Spinal cord (tissue), 10 donors: ENCODE results near the gene RIMS3. TPM values are rescaled to one million over a fixed set of nuclear protein-coding genes. Genes with fewer than 3 reads are reported as not detected.
A peak's percentile ranks its signal among the peaks of the same experiment; 100 is the strongest.

ENCODE experiments used
- DNase-seq, 6 donors: peaks; one replicate each; pipeline versions ENCODE4 v3.0.0 to v3.0.0-alpha.2; 2013 to 2015; ENCODE audit warnings: low spot score in 6 of 6, low read depth in 4 of 6
- H3K27ac ChIP-seq: one replicate; pipeline ENCODE4 v1.5.1; 2013; ENCODE audit warnings: low read depth, low read length, control low read depth
- H3K27me3 ChIP-seq: one replicate; pipeline ENCODE4 v1.6.1; 2013; ENCODE audit warnings: low read length; ENCODE audit not compliant: control insufficient read depth, insufficient read depth
- H3K36me3 ChIP-seq: one replicate; pipeline ENCODE4 v1.6.1; 2013; ENCODE audit warnings: low read length; ENCODE audit not compliant: control insufficient read depth, insufficient read depth
- H3K4me1 ChIP-seq: one replicate; pipeline ENCODE4 v1.6.1; 2013; ENCODE audit warnings: low read length; ENCODE audit not compliant: control insufficient read depth, insufficient read depth
- H3K4me3 ChIP-seq: one replicate; pipeline ENCODE4 v1.5.1; 2013; ENCODE audit warnings: low read depth, low read length, control low read depth
- H3K9me3 ChIP-seq: one replicate; pipeline ENCODE4 v1.6.1; 2013; ENCODE audit warnings: low read length; ENCODE audit not compliant: control insufficient read depth, insufficient read depth
- WGBS: methylation state at CpG from one replicate; pipeline ENCODE4 v1.1.5; 2013; ENCODE audit warnings: missing lambda C conversion rate; ENCODE audit not compliant: insufficient coverage; 5-methylcytosine and 5-hydroxymethylcytosine counted together
- polyA plus RNA-seq, 2 donors: library from polyadenylated mRNA; unstranded; fragments of 120-200 nt; gene quantifications; one replicate each; pipeline ENCODE4 v1.2.1, GENCODE V29; 2013; ENCODE audit not compliant: insufficient read length in 2 of 2
- total RNA-seq, 2 donors: library from RNA; depleted of rRNA in 1 of 2; stranded (reverse); fragments of 120-200 nt in 1 of 2; fragments of >200 nt in 1 of 2; gene quantifications; one replicate each; pipeline versions ENCODE4 v1.2.3 to v1.2.4, GENCODE V29; 2013 to 2014
- donor health status: healthy.

Gene RIMS3
- total and polyA plus RNA-seq, 4 donors = 14.1 to 42.2 (median 36.1) TPM

DNA sequence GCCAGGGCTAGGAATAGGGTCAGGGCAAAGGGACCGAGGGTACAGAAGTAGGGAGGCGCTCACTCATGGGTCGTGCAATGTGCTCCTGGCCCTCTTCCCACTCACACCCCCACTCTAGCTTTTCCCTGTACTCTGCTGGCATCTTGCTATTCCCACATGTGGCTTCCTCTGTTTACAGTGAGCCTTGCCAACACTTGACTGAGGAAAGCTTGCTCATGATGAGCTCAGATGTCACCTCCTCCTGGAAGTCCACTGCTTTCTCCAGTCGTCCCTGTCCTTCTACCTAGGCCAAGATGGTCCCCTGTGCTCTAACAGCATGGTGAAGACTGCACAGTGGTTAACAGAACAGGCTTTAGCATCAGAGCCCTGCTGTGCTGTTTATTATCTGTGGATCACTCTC, 8.0 kb upstream of the RIMS3 start:
- 85% methylated on average over 4 of the region's 4 CpGs for WGBS
- H3K27ac ChIP-seq = no peak overlapping the region
- H3K4me3 ChIP-seq = no peak overlapping the region
- peaks cover 3% of the 10 kb centered on the region for H3K27me3 ChIP-seq
- H3K9me3 ChIP-seq = no peaks in the 10 kb centered on the region
- H3K36me3 ChIP-seq = no peaks in the 10 kb centered on the region
- H3K4me1 ChIP-seq = peaks cover 4% of the 10 kb centered on the region
- DNase-seq = peak in 1 of 6 donors; percentile 42

DNA sequence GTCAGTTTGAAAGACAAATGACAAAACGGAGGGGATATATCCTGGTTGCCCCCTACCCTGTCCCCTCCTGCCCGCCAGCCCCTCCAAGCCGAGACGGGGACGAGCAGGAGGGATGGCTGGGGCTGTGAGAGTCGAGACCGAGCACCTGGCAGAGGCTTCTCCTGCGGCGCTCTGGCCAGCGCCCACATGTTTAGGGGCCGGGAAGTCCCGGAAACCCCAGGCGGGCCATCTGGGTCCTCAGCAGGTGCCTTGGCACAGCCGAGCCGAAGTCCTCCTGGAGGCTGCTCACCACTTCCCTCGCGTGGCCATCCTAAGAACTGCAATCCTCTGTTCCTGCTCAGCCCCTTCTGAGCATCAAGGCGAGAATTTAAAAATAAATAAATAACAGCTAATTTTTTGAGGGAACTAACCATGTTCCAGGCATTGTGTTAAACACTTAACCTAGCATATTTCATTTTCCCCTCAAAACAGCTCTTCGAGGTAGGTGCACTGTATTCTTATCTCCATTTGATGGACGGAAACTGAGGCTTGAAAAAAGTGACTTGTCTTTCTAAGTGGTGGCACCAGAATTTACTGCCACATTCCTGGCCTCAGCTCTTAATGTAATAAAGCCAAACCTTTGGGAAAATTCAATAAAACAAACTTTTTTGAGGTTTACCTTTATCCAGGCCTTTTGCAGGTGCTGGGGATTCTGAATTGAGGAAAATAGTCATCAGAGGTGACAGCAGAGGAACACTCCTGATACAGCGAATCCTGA, 3.5 kb upstream of the RIMS3 start:
- Histone ChIP-seq H3K4me3 (peak overlapping the region; percentile 6), H3K27ac (no peak overlapping the region), H3K4me1 (peaks cover 25% of the 10 kb centered on the region), H3K36me3 (no peaks in the 10 kb centered on the region), H3K9me3 (no peaks in the 10 kb centered on the region), H3K27me3 (peaks cover 3% of the 10 kb centered on the region)
- WGBS = 12% methylated on average over 18 of the region's 21 CpGs
- peak in 4 of 6 donors; percentile 50 to 93 (median 78) for DNase-seq

DNA sequence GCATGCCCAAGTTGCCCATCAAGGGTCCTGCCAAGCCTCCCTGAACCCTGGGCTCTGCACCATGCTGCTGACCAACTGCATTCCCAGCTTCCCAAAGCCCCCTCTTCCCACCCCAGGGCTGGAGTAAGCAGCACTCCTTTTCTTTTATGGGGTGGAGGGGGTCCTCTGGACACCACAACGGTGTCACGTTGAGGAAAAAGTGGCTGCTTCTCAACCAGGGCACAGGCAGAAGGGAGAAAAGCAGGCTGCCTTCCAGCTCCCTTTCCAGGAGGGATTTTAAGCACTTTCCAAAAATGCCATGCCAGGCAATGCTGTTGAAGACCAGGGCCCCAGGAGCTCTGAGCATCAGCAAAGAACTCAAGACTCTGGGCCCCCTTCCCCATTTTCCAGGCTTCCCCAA, 691 bp downstream of the RIMS3 start:
- H3K27ac ChIP-seq = no peak overlapping the region
- peaks cover 39% of the 10 kb centered on the region for H3K4me1 ChIP-seq
- H3K4me3 ChIP-seq = peak overlapping the region; percentile 43
- H3K36me3 ChIP-seq = no peaks in the 10 kb centered on the region
- DNase-seq = no peak
- no peaks in the 10 kb centered on the region for H3K9me3 ChIP-seq
- WGBS = no CpG with 5 or more reads among the region's 2 CpGs
- peaks cover 3% of the 10 kb centered on the region for H3K27me3 ChIP-seq

DNA sequence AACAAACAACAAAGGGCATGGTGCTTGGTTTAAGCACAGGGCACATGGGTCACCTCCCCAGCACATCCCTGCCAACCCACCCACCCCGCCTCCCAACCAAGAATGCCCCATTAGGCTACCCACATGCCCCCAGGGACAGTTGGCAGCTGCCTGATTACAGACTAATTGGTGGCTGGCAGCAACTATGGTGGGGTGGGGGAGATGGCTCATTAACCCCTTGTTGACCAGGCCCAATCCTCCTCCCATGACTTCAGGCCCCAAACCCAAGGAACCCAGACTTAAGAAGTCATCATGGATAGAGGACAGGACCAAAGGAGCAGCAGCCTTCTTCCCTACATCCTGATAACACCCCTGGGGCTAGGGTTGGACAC, 1.3 kb downstream of the RIMS3 start:
- no peaks in the 10 kb centered on the region for H3K9me3 ChIP-seq
- H3K27ac ChIP-seq = no peak overlapping the region
- no peaks in the 10 kb centered on the region for H3K36me3 ChIP-seq
- WGBS = no CpG with 5 or more reads among the region's 1 CpG
- DNase-seq = peak in 2 of 6 donors; percentile 52 to 55
- no peaks in the 10 kb centered on the region for H3K27me3 ChIP-seq
- peaks cover 39% of the 10 kb centered on the region for H3K4me1 ChIP-seq
- no peak overlapping the region for H3K4me3 ChIP-seq

DNA sequence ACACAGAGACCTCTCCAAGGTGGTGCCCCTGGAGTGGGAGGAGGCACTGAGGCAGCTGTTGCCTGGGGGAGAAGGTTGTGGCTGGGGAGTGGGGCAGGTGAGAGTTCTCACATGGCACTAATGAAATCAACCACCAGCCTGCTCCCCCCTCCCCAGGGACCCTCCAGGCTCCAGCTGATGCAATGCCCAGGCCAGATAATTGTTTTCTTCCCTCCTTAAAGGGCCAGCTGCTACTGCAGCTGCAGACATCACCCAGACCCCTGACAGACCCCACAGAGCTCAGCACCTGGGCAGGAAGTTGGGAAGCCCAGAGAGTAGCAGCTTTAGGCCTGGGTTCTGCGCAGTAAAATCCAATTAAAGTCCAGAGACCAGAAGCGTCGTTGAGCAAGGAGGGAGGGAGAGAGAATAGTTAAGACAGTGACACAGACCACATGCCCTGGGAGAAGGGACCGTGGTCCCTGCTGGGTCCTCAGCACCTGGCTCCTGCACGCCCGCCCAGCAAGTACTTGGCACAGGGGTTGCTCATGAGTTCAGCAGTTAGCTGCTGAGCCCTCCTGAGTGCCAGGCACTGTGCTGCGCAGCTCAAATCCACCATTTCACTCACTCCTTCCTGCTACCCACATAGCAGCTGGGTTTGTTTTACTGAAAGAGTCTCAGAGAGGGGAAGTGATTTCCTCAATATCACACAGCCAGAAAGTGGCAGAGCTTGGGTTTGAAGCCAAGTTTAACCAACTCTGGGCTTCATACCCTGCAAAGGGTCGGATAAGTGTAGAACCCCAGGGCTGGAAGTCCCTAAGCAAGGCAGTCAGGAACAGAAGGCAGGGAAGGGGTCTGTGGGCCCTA, 1.9 kb downstream of the RIMS3 start:
- Histone ChIP-seq H3K4me1 (peaks cover 35% of the 10 kb centered on the region), H3K27ac (no peak overlapping the region), H3K4me3 (no peak overlapping the region), H3K9me3 (no peaks in the 10 kb centered on the region), H3K27me3 (no peaks in the 10 kb centered on the region), H3K36me3 (no peaks in the 10 kb centered on the region)
- WGBS = 35% methylated on average over 7 of the region's 8 CpGs
- peak in 1 of 6 donors; percentile 57 for DNase-seq

DNA sequence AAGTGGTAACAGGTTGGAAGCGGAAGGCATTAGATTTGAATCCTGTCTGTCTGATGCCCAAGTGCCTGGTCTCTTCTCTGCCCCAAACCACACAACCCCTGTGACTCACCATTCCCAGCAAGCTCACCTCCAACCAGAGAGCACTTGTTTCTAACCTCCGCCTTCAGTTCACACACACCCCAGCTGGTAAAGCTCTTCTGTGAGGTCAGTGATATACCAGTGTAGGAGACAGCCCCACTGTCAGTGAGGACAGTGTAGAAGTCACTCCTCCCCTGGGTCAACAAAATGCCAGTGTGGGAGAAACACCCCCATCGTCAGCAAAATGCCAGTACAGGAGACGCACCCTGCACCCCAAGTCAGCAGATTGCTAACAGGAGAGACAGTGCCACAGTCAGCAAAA, 2.6 kb downstream of the RIMS3 start:
- 40% methylated on average over 2 of the region's 4 CpGs for WGBS
- H3K4me3 ChIP-seq = no peak overlapping the region

DNA sequence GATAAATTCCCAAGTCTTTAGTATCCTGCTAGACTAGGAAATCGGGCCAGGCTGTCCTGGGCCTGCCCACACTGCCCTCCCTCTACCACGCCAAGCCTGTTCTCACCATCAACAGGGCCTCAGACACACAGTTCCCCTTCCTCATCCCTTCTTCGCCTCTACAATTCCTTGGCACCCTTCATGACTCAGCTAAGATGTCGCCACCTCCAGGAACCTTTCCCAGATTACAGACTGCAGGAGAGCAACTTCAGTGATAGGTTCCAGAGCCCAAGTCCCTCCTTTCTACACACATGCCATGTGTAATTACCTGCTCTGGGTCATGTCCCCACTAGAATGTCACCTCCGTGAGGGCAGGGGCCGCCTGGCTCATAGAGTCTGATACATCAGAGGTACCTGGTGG, 3.3 kb downstream of the RIMS3 start:
- Histone ChIP-seq H3K27me3 (no peaks in the 10 kb centered on the region), H3K4me1 (peaks cover 35% of the 10 kb centered on the region), H3K4me3 (no peak overlapping the region), H3K27ac (no peak overlapping the region), H3K9me3 (no peaks in the 10 kb centered on the region), H3K36me3 (no peaks in the 10 kb centered on the region)
- DNase-seq = no peak
- WGBS = 83% methylated on average over 6 of the region's 6 CpGs

More for the DNA sequence above, 2.6 kb downstream of the RIMS3 start:
- H3K4me1 ChIP-seq = peaks cover 35% of the 10 kb centered on the region
- no peak overlapping the region for H3K27ac ChIP-seq
- H3K36me3 ChIP-seq = no peaks in the 10 kb centered on the region
- H3K27me3 ChIP-seq = no peaks in the 10 kb centered on the region
- H3K9me3 ChIP-seq = no peaks in the 10 kb centered on the region
- no peak for DNase-seq

DNA sequence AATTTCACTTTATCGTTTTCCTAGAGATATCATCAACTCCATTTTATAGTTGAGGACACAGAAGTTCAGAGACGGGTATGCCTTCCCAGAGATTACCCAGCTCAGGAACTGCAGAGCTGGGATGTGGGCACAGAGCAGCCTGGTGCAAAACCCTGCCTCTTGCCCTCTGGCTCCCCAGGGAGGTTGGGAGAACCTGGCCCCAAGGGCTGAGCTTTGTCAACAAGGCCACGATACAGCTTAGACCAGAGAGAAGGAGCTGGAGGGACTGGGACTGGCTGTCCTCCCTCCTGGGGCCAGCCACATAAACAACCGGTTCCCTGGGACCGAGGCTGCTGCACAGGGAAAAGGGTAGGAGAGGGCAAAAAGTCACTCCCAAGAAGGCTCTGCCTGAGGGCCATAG, 3.8 kb downstream of the RIMS3 start:
- 61% methylated on average over 5 of the region's 5 CpGs for WGBS
- Histone ChIP-seq H3K4me1 (peaks cover 35% of the 10 kb centered on the region), H3K4me3 (no peak overlapping the region), H3K27ac (no peak overlapping the region), H3K36me3 (no peaks in the 10 kb centered on the region), H3K9me3 (no peaks in the 10 kb centered on the region), H3K27me3 (no peaks in the 10 kb centered on the region)
- no peak for DNase-seq

DNA sequence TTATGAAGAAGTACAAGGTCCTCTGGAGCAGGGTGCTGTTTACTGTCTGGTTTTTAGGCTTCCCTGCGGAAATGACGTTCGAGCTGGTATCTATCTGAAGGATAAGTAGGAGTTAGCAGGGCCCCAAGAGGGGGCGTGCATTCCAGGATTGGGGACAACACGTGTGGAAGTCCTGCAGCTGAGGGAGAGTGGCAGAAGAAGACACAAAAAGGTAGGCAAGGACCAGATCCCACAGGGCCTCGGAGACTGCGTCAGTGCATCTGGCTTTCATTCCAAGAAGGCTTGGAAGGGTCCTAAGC, 5.9 kb downstream of the RIMS3 start:
- no peak overlapping the region for H3K27ac ChIP-seq
- WGBS = 76% methylated on average over 7 of the region's 7 CpGs
- no peak overlapping the region for H3K4me3 ChIP-seq
- H3K27me3 ChIP-seq = no peaks in the 10 kb centered on the region
- no peak for DNase-seq
- H3K9me3 ChIP-seq = no peaks in the 10 kb centered on the region
- H3K4me1 ChIP-seq = peaks cover 33% of the 10 kb centered on the region
- no peaks in the 10 kb centered on the region for H3K36me3 ChIP-seq
